Measurements from ENCODE around the gene CACNA1B. TPM values are rescaled to one million over a fixed set of nuclear protein-coding genes. Genes with fewer than 3 reads are reported as not detected.

Gene CACNA1B
- total RNA-seq, 8 experiments from 2014 or later: 0.04 to 12.8 (median 9.7) TPM

- Histone ChIP-seq H3K4me3 (no peak overlapping the region), H3K4me1 (replicated peaks in 1 of 2) (peaks cover 9 to 13% of the 10 kb centered on the region in 2 donors), H3K27ac (peak overlapping the region in 1 of 2 donors; percentile 5)
- WGBS, 10 experiments: 4 to 100% (median 77%) methylated on average over 2 to 6 of the region's 18 CpGs; no CpG with 5 or more reads in 4 of the 10 experiments
- in situ Hi-C loops (cut with MboI; ENCODE audit: low pct_unique_long_range_greater_than_20kb in 2 of 9, low sequenced_read_pairs in 9 of 9, unreplicated experiment in 9 of 9): no loop called here
- ATAC-seq (replicated peaks in 6 of 8): peak in 3 of 8 experiments; percentile 19 to 46 (median 44)
Measured at GRCh38 chr9:137970686-137971476, 93.3 kb downstream of the CACNA1B start.

- peaks cover 9 to 13% of the 10 kb centered on the region in 2 donors for H3K4me1 ChIP-seq (replicated peaks in 1 of 2)
- in situ Hi-C loops (cut with MboI; ENCODE audit: low pct_unique_long_range_greater_than_20kb in 2 of 9, low sequenced_read_pairs in 9 of 9, unreplicated experiment in 9 of 9): no loop called here
- H3K27ac ChIP-seq: peak overlapping the region in 1 of 2 donors; percentile 5
- ATAC-seq (replicated peaks in 6 of 8): no peak
- H3K4me3 ChIP-seq: no peak overlapping the region
- WGBS, 10 experiments: 60 to 100% (median 88%) methylated on average over 1 to 11 of the region's 16 CpGs; no CpG with 5 or more reads in 4 of the 10 experiments
Measured at GRCh38 chr9:137971477-137972138, 94.0 kb downstream of the CACNA1B start.

- in situ Hi-C loops (cut with MboI; ENCODE audit: low pct_unique_long_range_greater_than_20kb in 2 of 9, low sequenced_read_pairs in 9 of 9, unreplicated experiment in 9 of 9): no loop called here
- H3K4me3 ChIP-seq: no peak overlapping the region
- ATAC-seq (replicated peaks in 6 of 8): no peak
- peaks cover 9 to 13% of the 10 kb centered on the region in 2 donors for H3K4me1 ChIP-seq (replicated peaks in 1 of 2)
- WGBS, 10 experiments: 40 to 100% (median 96%) methylated on average over 1 to 7 of the region's 16 CpGs; no CpG with 5 or more reads in 5 of the 10 experiments
- no peak overlapping the region for H3K27ac ChIP-seq
Measured at GRCh38 chr9:137972355-137972987, 94.9 kb downstream of the CACNA1B start.

- no peak overlapping the region for H3K4me3 ChIP-seq
- peak in 1 of 8 experiments; percentile 23 for ATAC-seq (replicated peaks in 6 of 8)
- H3K4me1 ChIP-seq (replicated peaks in 1 of 2): peaks cover 9 to 13% of the 10 kb centered on the region in 2 donors
- H3K27ac ChIP-seq: no peak overlapping the region
- in situ Hi-C loops (cut with MboI; ENCODE audit: low pct_unique_long_range_greater_than_20kb in 2 of 9, low sequenced_read_pairs in 9 of 9, unreplicated experiment in 9 of 9): no loop called here
- WGBS, 10 experiments: 90% methylated on average over 2 of the region's 13 CpGs; no CpG with 5 or more reads in 8 of the 10 experiments
Measured at GRCh38 chr9:137972988-137973470, 95.4 kb downstream of the CACNA1B start.

GRCh38 chr9:137973829-137974416 is 96.3 kb downstream of the CACNA1B start:
- 0 to 90% (median 83%) methylated on average over 1 to 5 of the region's 10 CpGs; no CpG with 5 or more reads in 5 of the 10 experiments for WGBS, 10 experiments
- H3K4me1 ChIP-seq (replicated peaks in 1 of 2): peaks cover 9 to 13% of the 10 kb centered on the region in 2 donors
- H3K4me3 ChIP-seq: no peak overlapping the region
- H3K27ac ChIP-seq: no peak overlapping the region
- in situ Hi-C loops (cut with MboI; ENCODE audit: low pct_unique_long_range_greater_than_20kb in 2 of 9, low sequenced_read_pairs in 9 of 9, unreplicated experiment in 9 of 9): no loop called here
- ATAC-seq (replicated peaks in 6 of 8): no peak

- Histone ChIP-seq H3K27ac (no peak overlapping the region), H3K4me1 (replicated peaks in 1 of 2) (peaks cover 9 to 13% of the 10 kb centered on the region in 2 donors), H3K4me3 (no peak overlapping the region)
- in situ Hi-C loops (cut with MboI; ENCODE audit: low pct_unique_long_range_greater_than_20kb in 2 of 9, low sequenced_read_pairs in 9 of 9, unreplicated experiment in 9 of 9): no loop called here
- 60 to 96% (median 89%) methylated on average over 1 to 6 of the region's 15 CpGs; no CpG with 5 or more reads in 6 of the 10 experiments for WGBS, 10 experiments
- ATAC-seq (replicated peaks in 6 of 8): peak in 2 of 8 experiments; percentile 87 to 93
Measured at GRCh38 chr9:137974746-137975526, 97.4 kb downstream of the CACNA1B start.

- Histone ChIP-seq H3K27ac (no peak overlapping the region), H3K4me1 (replicated peaks in 1 of 2) (peaks cover 5 to 10% of the 10 kb centered on the region in 2 donors), H3K4me3 (no peak overlapping the region)
- no peak for ATAC-seq (replicated peaks in 6 of 8)
- in situ Hi-C loops (cut with MboI; ENCODE audit: low pct_unique_long_range_greater_than_20kb in 2 of 9, low sequenced_read_pairs in 9 of 9, unreplicated experiment in 9 of 9): no loop called here
- WGBS, 10 experiments: 12 to 100% (median 95%) methylated on average over 1 to 5 of the region's 6 CpGs; no CpG with 5 or more reads in 6 of the 10 experiments
Measured at GRCh38 chr9:137975527-137975913, 97.9 kb downstream of the CACNA1B start.

- Histone ChIP-seq H3K27ac (no peak overlapping the region), H3K4me3 (no peak overlapping the region), H3K4me1 (replicated peaks in 1 of 2) (peaks cover 0 to 5% of the 10 kb centered on the region in 2 donors)
- WGBS, 10 experiments: 20 to 100% (median 90%) methylated on average over 1 to 4 of the region's 8 CpGs; no CpG with 5 or more reads in 5 of the 10 experiments
- in situ Hi-C loops (cut with MboI; ENCODE audit: low pct_unique_long_range_greater_than_20kb in 2 of 9, low sequenced_read_pairs in 9 of 9, unreplicated experiment in 9 of 9): no loop called here
- no peak for ATAC-seq (replicated peaks in 6 of 8)
Measured at GRCh38 chr9:137975936-137976565, 98.5 kb downstream of the CACNA1B start.

- in situ Hi-C loops (cut with MboI; ENCODE audit: low pct_unique_long_range_greater_than_20kb in 2 of 9, low sequenced_read_pairs in 9 of 9, unreplicated experiment in 9 of 9): no loop called here
- Histone ChIP-seq H3K4me1 (replicated peaks in 1 of 2) (no peaks in the 10 kb centered on the region), H3K4me3 (no peak overlapping the region), H3K27ac (no peak overlapping the region)
- no peak for ATAC-seq (replicated peaks in 6 of 8)
- WGBS, 10 experiments: 60 to 73% methylated on average over 1 to 2 of the region's 8 CpGs; no CpG with 5 or more reads in 8 of the 10 experiments
Measured at GRCh38 chr9:137977571-137978261, 100.1 kb downstream of the CACNA1B start.

- Histone ChIP-seq H3K27ac (no peak overlapping the region), H3K4me1 (replicated peaks in 1 of 2) (no peaks in the 10 kb centered on the region), H3K4me3 (no peak overlapping the region)
- in situ Hi-C loops (cut with MboI; ENCODE audit: low pct_unique_long_range_greater_than_20kb in 2 of 9, low sequenced_read_pairs in 9 of 9, unreplicated experiment in 9 of 9): no loop called here
- WGBS, 10 experiments: 20 to 92% (median 50%) methylated on average over 1 to 4 of the region's 4 CpGs; no CpG with 5 or more reads in 6 of the 10 experiments
- no peak for ATAC-seq (replicated peaks in 6 of 8)
Measured at GRCh38 chr9:137978262-137978714, 100.7 kb downstream of the CACNA1B start.

GRCh38 chr9:137982200-137982599 is 104.6 kb downstream of the CACNA1B start:
- ATAC-seq (replicated peaks in 6 of 8): peak in 6 of 8 experiments; percentile 8 to 96 (median 48)
- no peaks in the 10 kb centered on the region for H3K4me1 ChIP-seq (replicated peaks in 1 of 2)
- WGBS, 10 experiments: 33 to 86% (median 83%) methylated on average over 1 of the region's 1 CpG; no CpG with 5 or more reads in 7 of the 10 experiments
- H3K4me3 ChIP-seq: no peak overlapping the region
- H3K27ac ChIP-seq: no peak overlapping the region
- in situ Hi-C loops (cut with MboI; ENCODE audit: low pct_unique_long_range_greater_than_20kb in 2 of 9, low sequenced_read_pairs in 9 of 9, unreplicated experiment in 9 of 9): no loop called here
